ENCODE data around the gene MAP10.

MAP10 gene, protein sequence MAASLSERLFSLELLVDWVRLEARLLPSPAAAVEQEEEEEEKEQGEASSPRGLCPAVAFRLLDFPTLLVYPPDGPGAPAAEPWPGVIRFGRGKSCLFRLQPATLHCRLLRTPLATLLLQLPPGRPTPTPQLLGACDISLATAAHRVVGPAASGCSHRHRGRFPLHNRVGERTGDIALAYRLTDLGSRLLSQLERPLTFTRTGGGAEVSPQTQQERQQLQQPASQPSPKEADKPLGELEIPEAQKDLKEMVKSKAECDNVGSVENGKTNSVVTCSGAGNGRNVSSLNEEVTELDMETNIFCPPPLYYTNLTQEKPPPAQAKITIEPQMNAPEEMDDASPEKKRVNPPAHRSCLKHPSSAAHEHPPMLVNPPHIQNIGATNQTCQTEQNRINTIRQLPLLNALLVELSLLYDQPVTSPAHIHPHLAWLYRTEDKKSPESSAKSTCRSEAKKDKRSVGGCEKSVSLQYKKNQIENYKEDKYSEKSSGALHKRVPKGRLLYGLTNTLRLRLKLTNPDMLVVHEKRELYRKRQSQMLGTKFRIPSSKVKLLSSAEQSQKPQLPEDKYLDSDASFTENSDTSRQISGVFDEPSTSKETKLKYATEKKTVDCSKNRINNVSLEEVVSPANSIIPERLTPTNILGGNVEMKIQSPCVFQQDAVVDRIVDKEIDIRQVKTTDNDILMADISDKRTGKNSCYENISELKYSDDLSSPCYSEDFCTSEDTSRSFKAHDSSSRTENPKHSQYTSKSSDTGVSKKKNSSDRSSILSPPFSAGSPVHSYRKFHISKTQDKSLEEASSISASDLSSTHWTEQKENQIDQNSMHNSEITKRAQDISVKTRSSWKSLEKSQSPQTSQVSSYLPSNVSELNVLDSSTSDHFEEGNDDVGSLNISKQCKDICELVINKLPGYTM

DNA sequence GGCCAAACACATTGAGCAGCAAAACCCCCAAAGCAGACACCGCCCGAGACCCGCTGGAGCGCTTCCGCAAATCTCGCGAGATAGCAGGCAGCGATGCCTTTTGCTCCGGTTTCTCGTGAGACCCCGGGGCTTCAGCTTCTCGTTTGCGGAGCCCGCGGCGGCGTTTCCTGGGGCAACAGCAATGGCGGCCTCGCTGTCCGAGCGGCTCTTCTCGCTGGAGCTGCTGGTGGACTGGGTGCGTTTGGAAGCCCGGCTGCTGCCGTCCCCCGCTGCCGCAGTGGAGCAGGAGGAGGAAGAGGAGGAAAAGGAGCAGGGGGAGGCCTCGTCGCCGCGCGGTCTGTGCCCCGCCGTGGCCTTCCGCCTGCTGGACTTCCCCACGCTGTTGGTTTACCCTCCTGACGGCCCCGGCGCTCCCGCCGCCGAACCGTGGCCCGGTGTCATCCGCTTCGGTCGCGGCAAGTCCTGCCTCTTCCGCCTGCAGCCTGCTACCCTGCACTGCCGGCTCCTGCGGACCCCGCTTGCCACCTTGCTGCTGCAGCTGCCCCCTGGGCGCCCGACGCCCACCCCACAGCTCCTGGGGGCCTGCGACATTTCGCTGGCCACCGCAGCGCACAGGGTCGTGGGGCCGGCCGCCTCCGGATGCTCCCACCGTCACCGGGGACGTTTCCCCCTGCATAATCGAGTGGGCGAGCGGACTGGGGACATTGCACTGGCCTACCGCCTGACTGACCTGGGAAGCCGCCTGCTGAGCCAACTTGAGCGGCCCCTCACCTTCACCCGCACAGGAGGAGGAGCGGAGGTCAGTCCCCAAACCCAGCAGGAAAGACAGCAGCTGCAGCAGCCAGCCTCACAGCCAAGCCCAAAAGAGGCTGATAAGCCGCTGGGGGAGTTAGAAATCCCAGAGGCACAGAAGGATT, at the start of gene MAP10:
MAP10 (plus strand) TSS at position 148 of the 917 bp plus-strand sequence; CDS start at position 182, 34 bp downstream.
- peak within 1 kb of the TSS; percentile 73 for H3K9ac ChIP-seq (ENCODE audit: low read depth, low read length)

DNA sequence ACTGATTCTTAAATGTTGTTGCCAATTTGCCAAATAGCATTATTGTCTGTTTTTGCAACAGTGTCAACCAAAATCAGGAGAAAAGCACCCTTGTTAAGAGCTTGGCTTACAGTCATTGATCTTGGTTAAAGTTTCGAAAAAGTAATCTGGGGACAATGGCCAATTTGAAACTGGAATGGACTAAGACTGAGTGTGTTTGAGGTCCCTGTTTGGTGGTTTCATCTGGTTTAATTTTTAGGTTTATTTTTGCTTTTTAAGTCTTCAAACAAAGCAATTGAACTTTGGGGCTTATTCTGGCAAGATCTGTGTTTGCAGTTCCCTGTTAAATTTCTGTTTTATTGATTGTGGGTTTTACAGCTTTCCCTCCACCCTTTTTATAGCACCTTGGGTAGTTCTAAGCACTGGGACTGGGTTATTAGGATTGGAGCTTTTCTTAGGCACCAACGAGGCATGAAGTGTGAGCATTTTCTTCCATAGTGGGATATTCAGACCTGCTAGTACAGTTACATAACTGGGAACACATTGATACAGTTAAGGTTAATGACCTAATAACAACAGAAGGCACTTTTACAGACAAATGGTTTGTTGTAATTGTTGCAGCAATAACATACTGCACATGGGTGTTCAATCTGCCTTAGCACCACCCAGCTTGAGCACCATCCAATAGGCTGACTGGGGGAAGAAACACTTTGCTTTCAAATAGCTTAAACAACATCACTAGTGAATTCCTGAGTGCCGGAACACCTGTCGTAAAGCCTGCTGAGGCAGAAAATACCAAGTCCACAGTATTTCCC, 40.6 kb upstream of the MAP10 start:
- no peak overlapping the region for H3K9ac ChIP-seq (ENCODE audit: low read depth, low read length)
- no peak overlapping the region for H3K4me3 ChIP-seq (ENCODE audit: low read depth, low read length)
- no peaks in the 10 kb centered on the region for H3K36me3 ChIP-seq (ENCODE audit: control insufficient read depth, insufficient read depth, low read length)
- H3K9me3 ChIP-seq (ENCODE audit: control insufficient read depth, insufficient read depth, low read length) = no peaks in the 10 kb centered on the region
- H3K4me1 ChIP-seq (ENCODE audit: control insufficient read depth, insufficient read depth, low read length) = no peaks in the 10 kb centered on the region
- H3K27me3 ChIP-seq (ENCODE audit: control insufficient read depth, insufficient read depth, low read length) = no peaks in the 10 kb centered on the region

More for the DNA sequence above, at the start of gene MAP10:
- Histone ChIP-seq H3K36me3 (ENCODE audit: control insufficient read depth, insufficient read depth, low read length) (no peaks in the 10 kb centered on the region), H3K9me3 (ENCODE audit: control insufficient read depth, insufficient read depth, low read length) (no peaks in the 10 kb centered on the region), H3K4me1 (ENCODE audit: control insufficient read depth, insufficient read depth, low read length) (no peaks in the 10 kb centered on the region), H3K27me3 (ENCODE audit: control insufficient read depth, insufficient read depth, low read length) (no peaks in the 10 kb centered on the region), H3K4me3 (ENCODE audit: low read depth, low read length) (peak within 1 kb of the TSS; percentile 71)

DNA sequence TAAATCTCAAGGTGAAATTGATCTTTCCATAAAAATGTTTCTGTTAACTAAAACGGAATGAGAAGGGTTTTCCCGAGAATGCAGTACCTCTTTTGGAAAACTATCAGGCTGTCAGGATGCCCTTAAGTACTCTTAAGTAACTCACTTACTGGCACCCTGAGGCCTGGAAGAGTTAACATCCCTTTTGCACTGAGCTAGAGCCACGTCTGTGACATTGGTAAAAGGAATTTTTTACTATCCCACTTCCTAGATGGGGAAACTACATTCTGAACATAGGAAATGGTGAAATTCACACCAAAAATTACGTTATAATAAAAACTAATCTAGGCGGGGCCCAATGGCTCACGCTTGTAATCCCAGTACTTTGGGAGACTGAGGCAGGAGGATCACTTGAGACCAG, 39.7 kb upstream of the MAP10 start:
- Histone ChIP-seq H3K9ac (ENCODE audit: low read depth, low read length) (no peak overlapping the region), H3K9me3 (ENCODE audit: control insufficient read depth, insufficient read depth, low read length) (no peaks in the 10 kb centered on the region), H3K4me1 (ENCODE audit: control insufficient read depth, insufficient read depth, low read length) (peaks cover 6% of the 10 kb centered on the region), H3K4me3 (ENCODE audit: low read depth, low read length) (no peak overlapping the region), H3K27me3 (ENCODE audit: control insufficient read depth, insufficient read depth, low read length) (no peaks in the 10 kb centered on the region), H3K36me3 (ENCODE audit: control insufficient read depth, insufficient read depth, low read length) (no peaks in the 10 kb centered on the region)

DNA sequence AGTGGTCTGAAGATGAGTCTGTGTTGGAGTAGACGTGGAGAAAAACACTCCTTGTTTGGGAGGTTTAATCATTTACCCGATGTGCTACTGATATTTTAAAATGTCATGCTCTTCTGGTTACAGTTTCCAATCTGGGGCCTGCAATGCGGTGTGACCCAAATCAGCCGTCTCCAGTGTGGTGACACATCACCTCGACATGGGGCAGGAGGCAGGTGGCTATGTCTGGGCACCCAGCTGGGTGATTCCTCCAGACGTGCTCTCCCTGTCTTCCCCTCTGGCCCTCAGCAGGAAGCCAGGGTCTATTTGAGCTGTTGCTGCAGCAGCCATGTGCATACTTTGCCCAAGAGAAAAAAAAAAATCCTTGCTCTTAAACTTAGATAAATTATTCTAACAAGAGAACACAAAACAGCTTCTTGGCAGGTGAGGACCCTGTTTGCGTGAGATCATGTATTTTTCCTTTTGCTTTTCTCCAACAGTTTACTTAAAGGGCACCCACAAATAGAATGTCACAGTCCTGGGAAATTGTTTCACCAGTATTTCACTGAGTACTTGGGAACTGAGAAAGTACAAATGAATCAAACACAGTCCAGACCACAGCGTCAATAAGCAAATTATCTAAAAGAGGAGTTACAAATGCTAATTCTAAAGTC, 38.9 kb upstream of the MAP10 start:
- Histone ChIP-seq H3K36me3 (ENCODE audit: control insufficient read depth, insufficient read depth, low read length) (no peaks in the 10 kb centered on the region), H3K9ac (ENCODE audit: low read depth, low read length) (no peak overlapping the region), H3K4me3 (ENCODE audit: low read depth, low read length) (no peak overlapping the region), H3K4me1 (ENCODE audit: control insufficient read depth, insufficient read depth, low read length) (peaks cover 6% of the 10 kb centered on the region), H3K9me3 (ENCODE audit: control insufficient read depth, insufficient read depth, low read length) (no peaks in the 10 kb centered on the region), H3K27me3 (ENCODE audit: control insufficient read depth, insufficient read depth, low read length) (no peaks in the 10 kb centered on the region)

DNA sequence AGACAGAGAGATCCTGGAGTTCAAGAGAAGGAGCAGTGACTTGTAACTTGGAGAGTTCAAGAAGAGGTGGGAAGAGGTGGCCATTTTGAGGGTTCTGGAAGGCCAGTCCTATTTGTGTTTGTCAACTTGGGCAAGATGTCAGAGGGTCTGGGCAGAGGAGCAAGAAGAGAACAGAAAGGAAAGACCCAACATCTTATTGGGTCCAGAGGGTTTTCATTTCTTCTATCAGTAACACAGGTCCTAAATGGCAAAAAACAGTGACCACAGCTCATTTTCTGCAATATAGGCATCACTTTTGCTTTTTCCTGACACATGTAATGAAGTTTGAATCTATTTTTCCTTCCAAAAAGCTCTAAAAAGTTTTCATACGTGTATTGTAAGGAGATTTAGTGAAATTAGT, 38.3 kb upstream of the MAP10 start:
- H3K27me3 ChIP-seq (ENCODE audit: control insufficient read depth, insufficient read depth, low read length) = no peaks in the 10 kb centered on the region
- H3K4me1 ChIP-seq (ENCODE audit: control insufficient read depth, insufficient read depth, low read length) = peaks cover 6% of the 10 kb centered on the region
- no peak overlapping the region for H3K9ac ChIP-seq (ENCODE audit: low read depth, low read length)
- H3K36me3 ChIP-seq (ENCODE audit: control insufficient read depth, insufficient read depth, low read length) = no peaks in the 10 kb centered on the region
- H3K9me3 ChIP-seq (ENCODE audit: control insufficient read depth, insufficient read depth, low read length) = no peaks in the 10 kb centered on the region
- no peak overlapping the region for H3K4me3 ChIP-seq (ENCODE audit: low read depth, low read length)

DNA sequence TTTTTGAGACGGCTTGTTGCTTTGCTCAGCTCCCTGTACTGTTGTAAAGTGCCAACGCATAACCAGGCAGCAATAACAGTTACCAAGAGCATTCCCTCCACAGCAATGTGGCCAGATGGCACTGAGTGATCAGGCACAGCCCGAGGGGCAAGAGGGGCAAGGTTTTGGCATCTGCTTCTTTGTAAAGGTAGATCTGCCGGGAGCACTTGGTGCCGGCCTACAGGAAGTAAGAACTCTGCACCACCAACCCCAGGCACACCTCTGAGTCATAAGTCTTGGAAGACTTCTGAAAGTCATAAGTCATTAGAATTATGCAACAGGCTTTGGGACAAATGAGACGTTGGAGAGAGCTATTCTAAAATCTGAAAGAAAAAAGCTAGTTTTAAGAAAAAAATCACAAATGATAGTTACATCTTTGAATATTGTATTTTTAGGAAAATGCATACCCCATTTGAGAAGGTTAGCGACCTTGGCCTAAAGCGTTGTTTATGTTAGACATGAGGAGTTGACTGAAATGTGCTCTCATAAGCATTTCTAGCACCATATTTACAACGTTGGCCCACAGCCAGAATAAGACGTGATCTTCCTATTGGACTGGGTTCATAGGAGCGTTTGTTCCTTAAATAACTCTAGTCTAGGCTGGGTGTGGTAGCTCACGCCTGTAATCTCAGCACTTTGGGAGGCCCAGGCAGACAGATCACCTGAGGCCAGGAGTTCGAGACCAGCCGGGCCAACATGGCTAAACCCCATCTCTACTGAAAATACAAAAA, 37.7 kb upstream of the MAP10 start:
- H3K36me3 ChIP-seq (ENCODE audit: control insufficient read depth, insufficient read depth, low read length) = no peaks in the 10 kb centered on the region
- H3K4me1 ChIP-seq (ENCODE audit: control insufficient read depth, insufficient read depth, low read length) = peaks cover 6% of the 10 kb centered on the region
- H3K9ac ChIP-seq (ENCODE audit: low read depth, low read length) = no peak overlapping the region
- no peaks in the 10 kb centered on the region for H3K9me3 ChIP-seq (ENCODE audit: control insufficient read depth, insufficient read depth, low read length)
- no peak overlapping the region for H3K4me3 ChIP-seq (ENCODE audit: low read depth, low read length)
- no peaks in the 10 kb centered on the region for H3K27me3 ChIP-seq (ENCODE audit: control insufficient read depth, insufficient read depth, low read length)

DNA sequence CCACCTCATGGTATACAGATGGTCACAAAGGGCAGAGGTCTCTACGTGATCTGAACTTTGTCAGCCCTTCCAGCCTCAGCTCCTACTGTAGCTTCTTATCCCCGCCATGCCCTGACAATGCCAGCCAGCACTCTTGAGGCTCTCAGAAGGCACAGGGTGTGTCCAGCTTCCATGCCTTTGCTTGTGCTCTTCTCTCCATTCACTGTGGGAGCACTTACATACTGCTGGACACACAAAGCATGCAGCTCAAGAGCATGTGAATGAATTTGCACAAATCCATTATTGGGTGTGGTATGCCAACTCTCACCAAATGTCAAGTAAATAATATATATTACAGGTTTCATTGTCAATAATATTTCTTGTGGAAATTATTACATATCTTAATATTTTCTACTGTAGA, 36.4 kb upstream of the MAP10 start:
- Histone ChIP-seq H3K36me3 (ENCODE audit: control insufficient read depth, insufficient read depth, low read length) (no peaks in the 10 kb centered on the region), H3K9ac (ENCODE audit: low read depth, low read length) (no peak overlapping the region), H3K4me1 (ENCODE audit: control insufficient read depth, insufficient read depth, low read length) (peaks cover 6% of the 10 kb centered on the region), H3K27me3 (ENCODE audit: control insufficient read depth, insufficient read depth, low read length) (no peaks in the 10 kb centered on the region), H3K9me3 (ENCODE audit: control insufficient read depth, insufficient read depth, low read length) (no peaks in the 10 kb centered on the region), H3K4me3 (ENCODE audit: low read depth, low read length) (no peak overlapping the region)

DNA sequence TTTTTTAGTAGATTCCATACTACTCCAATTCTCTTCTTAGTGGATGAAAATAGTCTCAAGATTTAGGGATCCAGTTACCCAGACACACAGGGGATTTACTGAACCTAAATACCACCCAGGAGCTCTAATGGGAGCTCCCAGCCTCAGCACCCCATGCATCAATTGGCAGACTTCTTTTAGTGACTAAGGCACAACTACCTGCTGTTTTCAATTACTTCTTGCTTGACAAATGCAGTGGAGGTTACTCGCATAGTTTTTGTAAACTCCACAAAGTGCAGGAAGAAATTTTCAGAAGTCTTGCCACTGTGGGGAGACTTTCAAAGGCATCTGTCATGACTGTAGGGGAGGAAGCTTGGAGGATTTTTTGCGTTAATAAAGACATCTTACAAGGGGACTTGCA, 35.5 kb upstream of the MAP10 start:
- Histone ChIP-seq H3K9me3 (ENCODE audit: control insufficient read depth, insufficient read depth, low read length) (no peaks in the 10 kb centered on the region), H3K27me3 (ENCODE audit: control insufficient read depth, insufficient read depth, low read length) (no peaks in the 10 kb centered on the region), H3K4me1 (ENCODE audit: control insufficient read depth, insufficient read depth, low read length) (peaks cover 6% of the 10 kb centered on the region), H3K4me3 (ENCODE audit: low read depth, low read length) (no peak overlapping the region), H3K36me3 (ENCODE audit: control insufficient read depth, insufficient read depth, low read length) (no peaks in the 10 kb centered on the region), H3K9ac (ENCODE audit: low read depth, low read length) (no peak overlapping the region)

DNA sequence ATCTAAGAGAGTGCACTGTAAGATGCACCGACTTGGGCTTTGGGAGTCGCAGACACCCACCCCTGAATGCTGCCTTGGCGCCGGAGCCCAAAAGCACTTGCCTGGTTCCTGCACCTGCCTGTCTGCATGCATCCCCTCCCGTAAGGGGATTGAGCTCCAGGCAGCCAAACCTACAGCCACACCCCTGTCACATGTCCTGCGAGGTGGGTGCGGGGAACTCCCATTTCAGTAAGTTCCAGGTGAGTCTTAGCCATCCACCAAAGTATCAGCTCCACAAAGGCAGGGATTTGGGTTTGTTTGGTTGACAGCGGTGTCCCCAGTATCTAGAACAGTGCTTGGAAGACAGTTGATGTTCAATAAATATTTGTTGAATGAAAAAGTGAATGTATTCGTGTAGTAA, 31.5 kb upstream of the MAP10 start:
- H3K36me3 ChIP-seq (ENCODE audit: control insufficient read depth, insufficient read depth, low read length) = no peaks in the 10 kb centered on the region
- no peak overlapping the region for H3K9ac ChIP-seq (ENCODE audit: low read depth, low read length)
- H3K9me3 ChIP-seq (ENCODE audit: control insufficient read depth, insufficient read depth, low read length) = no peaks in the 10 kb centered on the region

DNA sequence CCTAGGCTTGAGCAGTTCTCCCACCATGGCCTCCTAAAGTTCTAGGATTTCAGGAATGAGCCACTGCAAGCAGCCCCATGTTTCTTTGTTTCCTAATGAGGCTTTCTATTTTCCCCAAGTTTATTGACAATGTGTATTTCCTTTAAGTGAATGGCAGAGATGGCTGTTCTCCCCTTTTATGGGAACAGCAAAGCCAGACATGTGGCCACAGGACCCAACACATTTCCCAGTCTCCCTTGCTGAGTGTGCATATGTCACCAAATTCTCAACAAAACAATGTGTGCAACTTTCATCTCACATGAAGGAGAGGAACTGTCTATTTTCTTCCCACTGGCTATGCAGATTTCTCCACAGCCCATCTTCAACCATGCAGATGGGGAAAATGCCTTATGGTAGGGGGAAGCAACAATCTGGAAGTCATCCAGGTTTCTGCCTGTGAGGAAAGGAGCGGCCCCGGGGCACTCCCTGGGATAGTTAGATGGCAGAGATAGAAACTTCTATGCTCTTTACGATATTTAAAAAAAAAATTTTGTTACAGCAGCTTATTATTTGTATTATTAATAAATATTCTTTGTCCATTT, 28.6 kb upstream of the MAP10 start:
- H3K9me3 ChIP-seq (ENCODE audit: control insufficient read depth, insufficient read depth, low read length) = no peaks in the 10 kb centered on the region
- no peaks in the 10 kb centered on the region for H3K4me1 ChIP-seq (ENCODE audit: control insufficient read depth, insufficient read depth, low read length)
- no peak overlapping the region for H3K4me3 ChIP-seq (ENCODE audit: low read depth, low read length)
- H3K9ac ChIP-seq (ENCODE audit: low read depth, low read length) = no peak overlapping the region
- H3K27me3 ChIP-seq (ENCODE audit: control insufficient read depth, insufficient read depth, low read length) = no peaks in the 10 kb centered on the region
- no peaks in the 10 kb centered on the region for H3K36me3 ChIP-seq (ENCODE audit: control insufficient read depth, insufficient read depth, low read length)

More for the DNA sequence above, 31.5 kb upstream of the MAP10 start:
- Histone ChIP-seq H3K27me3 (ENCODE audit: control insufficient read depth, insufficient read depth, low read length) (no peaks in the 10 kb centered on the region), H3K4me3 (ENCODE audit: low read depth, low read length) (no peak overlapping the region), H3K4me1 (ENCODE audit: control insufficient read depth, insufficient read depth, low read length) (peaks cover 6% of the 10 kb centered on the region)

Data from iPS-15b (cell line).